HG03108 (cell line): ENCODE results near the gene VPS41.

Experiments
- ATAC-seq: cut with Tn5 transposase; IDR thresholded peaks from one replicate; pipeline ENCODE4 v1.9.1; 2021; ENCODE audit warnings: moderate library complexity; ENCODE audit not compliant: unreplicated experiment

VPS41 gene

DNA sequence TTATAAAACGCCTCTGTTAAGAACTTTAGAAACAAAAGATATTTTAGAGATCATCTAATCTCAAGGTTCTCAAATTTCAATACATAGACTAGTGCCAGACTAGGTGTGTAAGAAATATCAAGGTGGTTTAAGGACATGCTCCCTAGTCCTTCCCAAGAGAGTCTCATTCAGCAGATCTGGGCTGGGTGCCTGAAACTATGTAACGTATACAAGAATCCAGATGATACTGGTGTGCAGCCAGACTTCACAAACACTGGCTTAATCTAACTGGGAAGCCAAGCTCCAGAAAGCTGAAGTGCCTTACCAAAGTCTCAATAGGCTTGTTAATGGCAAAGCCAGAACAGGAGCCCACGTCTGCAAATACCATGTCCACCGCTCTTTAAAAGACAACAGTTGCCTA is 172.9 kb downstream of the VPS41 start:
- ATAC-seq: no peak

DNA sequence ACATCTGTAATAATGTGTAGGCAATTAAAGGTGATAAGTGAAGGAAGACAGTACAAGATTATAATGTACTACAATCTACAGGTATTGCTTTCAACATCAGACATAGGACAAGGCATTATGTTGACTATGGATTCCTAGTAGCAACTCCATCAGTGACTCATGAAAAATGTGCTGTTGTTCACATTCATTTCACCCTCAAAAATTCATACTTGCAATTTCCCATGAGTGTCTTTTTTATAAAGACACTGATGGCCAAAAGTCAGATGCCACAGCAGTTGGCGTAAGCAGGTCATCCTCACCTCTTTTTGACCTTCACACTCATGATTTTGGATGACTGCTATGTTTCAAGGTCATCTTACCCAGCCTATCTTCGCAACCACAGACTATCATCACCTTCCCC is 177.8 kb downstream of the VPS41 start:
- no peak for ATAC-seq

DNA sequence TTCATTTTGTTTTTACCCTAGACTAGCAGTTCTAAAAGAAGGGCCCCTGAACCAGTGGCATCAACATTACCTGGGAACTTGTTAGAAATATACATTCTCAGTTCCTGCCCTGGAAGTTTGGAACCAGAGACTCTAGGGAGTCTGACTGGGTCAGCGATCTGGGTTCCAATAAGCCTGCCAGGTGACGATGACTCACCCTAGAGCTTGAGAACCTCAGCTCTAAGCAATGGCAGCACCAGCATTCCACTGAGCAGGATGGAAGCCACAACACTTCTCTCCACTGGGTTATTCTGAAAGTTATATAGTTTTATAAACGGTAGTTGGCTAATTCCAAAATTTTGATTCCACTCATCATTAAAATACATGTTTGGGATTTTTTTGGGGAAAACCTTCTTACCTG is 180.8 kb downstream of the VPS41 start:
- ATAC-seq: no peak

DNA sequence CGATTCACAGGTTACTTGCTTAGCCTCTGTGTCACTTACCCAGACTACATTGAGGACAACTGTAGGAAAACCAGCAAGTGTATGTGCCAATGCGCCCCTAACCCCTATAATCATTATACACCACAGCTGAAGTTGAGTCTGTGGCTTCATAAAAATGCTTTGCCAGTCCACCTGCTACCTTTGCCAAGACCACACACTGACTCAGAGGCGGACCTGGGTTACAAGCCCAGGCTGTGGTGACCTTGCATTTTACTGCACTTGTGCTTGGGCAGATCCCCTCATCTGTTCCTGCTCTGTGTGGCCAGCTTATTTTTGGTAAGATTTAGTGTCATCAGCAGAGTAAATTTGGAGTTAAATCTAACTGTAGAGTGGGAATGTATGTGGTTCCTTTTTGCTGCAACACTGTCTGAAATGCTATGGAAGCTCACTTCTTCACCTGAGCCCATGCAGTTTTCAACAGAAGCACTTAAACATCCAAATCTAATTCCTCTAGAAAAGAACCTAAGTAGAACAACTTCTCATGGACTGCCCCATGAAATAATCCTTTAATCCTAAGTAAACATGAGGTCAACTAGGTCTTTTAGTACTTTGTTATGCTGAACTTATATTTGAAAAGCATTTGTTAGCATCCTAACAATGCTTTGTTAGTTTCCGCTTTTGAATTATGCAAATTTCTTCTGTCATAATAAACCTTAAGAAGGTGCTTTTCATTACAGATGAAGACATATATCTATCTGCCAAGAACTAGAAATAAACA is 181.6 kb downstream of the VPS41 start:
- ATAC-seq: no peak

DNA sequence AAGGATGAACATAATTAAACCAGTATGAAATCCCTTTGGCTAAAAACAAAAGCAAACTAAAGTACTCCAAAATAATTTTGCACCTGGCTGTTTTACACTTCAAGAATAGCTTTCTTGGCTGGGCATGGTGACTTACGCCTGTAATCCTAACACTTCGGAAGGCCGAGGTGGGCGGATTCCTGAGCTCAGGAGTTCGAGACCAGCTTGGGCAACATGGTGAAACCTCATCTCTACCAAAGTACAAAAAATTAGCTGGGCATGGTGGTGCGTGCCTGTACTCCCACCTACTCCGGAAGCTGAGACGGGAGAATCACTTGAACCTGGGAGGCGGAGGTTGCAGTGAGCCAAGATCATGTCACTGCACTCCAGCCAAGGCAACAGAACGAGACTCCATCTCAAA is 185.7 kb downstream of the VPS41 start:
- no peak for ATAC-seq

DNA sequence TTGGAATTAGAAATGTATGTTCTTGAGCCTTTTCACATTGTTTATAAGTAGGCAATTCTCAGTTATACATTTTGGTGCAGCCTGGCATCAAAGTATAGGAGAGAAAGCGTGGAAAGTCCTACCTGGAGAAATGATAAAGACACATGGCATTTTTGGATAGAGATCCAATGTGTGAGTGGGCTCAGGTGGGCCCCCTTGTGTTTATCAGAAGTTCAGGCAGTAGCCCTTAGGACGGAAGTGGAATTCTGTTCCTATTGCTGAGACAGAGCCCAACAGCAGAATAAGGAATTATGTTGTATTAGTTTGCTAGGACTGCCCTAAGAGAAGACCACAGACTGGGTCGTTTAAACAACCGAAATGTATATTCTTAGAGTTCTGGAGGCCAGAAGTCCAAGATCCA is 192.6 kb downstream of the VPS41 start:
- ATAC-seq: no peak

DNA sequence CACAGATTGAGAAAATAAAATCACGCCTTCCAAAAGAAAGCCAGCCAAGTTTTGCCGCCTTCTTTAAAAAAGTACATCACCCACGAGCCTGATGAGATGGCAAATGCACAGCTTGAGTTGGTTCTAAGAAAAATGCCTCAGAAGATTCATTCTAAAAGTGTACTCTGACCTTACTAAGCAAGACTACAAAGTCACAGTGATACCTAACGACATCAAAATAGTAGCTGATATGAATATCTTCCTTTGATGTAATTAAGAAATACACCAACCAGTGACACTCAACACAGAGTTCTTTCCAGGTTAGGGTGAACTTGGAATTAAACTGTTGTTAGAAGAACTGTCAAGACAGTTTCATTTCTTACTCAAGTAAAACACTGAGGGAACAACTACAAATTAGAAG is 199.9 kb downstream of the VPS41 start:
- no peak for ATAC-seq

DNA sequence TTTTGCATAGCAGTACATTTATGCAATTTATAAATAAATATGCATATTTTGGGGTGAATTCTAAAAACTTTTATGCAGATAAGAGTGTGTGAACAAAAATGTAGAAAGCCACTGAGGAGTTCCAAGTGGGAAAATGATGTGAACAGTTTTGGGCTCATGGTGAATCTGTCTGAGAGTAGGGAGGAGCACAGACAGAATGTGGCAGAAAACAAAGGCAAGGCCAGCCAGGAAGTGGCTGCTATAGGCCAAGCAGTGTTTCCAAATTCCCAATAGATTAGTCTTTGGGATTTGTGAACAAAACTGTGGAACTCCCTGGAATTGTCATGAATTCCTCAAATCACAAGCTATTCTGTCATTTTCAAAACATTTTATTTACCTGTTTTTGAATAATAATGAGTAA is 204.2 kb downstream of the VPS41 start:
- ATAC-seq: no peak

DNA sequence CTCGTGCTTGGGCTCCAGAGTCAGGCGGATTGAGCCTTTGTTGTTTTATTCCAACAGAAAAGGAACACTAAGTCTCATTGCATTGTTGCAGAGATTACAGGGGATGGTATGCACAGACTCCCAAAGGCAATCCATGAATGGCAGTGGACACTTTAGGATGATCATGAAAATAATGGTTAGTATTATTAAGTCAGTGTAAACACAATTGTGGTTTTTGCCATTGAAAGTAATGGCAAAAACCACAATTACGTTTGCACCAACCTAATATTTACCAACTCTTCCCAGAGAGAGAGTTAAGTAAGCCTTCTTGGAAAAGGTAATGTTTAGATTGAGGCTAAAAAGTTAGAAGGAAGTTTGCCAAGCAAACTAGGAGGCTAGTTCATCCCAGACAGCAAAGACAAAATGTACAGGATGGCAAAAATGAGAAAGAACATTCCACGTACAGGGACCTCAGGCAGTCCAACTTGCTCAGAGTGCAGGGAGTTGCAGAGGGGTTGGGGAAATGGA is 204.9 kb downstream of the VPS41 start:
- ATAC-seq: no peak

DNA sequence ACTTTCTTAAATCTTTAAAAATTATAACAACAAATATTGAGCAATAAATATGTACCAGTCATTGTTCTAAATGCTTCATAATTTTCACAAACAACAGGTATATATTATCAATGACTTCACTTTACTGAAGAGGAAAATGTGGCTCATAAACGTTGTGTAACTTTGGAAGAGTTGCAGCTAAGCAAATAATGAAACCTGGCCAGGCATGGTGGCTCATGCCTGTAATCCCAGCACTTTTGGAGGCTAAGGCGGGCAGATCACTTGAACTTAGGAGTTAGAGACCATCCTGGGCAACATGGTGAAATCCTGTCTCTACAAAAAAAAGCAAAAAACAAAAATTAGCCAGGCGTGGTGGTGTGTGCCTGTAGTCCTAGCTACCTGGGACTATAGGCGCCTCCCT is 205.9 kb downstream of the VPS41 start:
- no peak for ATAC-seq

DNA sequence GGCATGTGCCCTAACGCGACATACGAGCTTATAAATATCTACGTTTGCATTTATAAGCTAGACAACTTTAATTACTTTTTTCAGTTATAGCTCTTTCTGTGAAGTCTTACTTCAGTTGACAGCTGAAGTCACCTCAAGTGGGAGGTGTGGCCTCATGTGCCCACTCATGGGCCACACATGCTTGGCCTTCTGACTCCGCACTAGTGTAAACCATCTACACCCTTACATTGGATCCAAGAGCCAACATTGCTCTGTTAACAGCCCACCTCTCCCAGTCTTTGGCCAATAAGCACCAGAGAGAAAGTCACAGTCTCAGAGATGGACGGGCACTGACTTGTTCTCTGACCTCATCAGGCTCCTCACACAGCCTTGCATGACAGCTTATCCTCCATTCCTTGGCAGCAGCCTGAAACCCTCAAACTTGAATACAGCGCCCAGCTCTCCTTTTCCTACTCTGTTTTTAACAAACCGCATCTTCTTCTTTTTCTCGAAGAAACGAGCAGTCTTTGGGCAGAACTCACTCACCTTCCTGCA is 206.9 kb downstream of the VPS41 start:
- no peak for ATAC-seq

DNA sequence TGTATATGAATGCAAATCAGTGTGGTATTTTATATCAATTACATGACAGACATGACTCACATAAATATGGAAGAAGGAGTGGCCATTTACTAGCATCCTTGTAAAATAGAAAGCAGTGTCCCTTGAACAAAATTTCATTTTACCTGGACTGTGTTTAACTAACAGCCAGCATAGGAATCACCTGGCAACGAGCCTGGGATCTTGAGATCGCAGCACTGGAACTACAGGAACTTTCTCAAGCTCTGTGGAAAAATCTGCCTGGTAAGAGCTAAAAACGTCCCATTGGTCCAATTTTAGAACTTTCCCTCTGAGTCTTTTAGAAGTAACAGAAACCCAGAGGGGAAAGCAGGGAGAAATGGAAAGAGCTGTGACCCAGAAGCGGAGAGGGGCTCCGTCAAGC is 208.9 kb downstream of the VPS41 start:
- no peak for ATAC-seq

DNA sequence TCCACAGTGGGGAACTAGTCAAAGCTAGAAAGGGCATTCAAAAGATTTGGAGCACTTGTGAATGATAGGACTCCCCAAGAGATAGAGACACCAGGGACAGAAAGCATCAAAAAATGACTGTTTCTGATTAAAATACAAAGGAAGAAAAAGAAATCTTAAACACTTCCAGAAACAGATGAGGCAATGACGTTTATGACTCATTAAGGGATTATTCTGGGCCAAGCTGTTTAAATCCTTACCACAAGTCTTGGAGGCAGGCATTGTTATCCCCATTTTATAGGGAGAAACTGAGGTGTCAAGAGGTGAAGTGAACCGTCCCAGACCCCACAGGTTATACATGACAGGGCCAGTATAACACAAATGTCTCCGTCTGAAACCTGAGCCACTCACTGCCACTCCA is 209.5 kb downstream of the VPS41 start:
- no peak for ATAC-seq

DNA sequence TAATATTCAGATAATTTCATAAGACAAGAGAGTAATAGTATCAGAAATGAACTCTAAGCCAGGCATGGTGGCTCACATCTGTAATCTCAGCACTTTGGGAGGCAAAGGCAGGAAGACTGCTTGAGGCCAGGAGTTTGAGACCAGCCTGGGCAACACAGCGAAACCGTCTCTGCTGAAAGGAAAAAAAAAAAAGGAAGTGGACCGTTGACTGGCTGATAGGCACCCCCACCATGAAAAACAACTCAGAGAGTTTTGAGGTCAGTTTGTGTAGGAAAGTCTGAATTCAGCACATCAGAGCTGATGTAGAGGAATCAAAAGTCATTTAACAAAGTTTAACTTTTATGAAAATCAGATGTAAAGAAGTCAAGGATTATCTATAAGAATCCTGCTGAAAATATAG is 214.7 kb downstream of the VPS41 start:
- ATAC-seq: no peak

DNA sequence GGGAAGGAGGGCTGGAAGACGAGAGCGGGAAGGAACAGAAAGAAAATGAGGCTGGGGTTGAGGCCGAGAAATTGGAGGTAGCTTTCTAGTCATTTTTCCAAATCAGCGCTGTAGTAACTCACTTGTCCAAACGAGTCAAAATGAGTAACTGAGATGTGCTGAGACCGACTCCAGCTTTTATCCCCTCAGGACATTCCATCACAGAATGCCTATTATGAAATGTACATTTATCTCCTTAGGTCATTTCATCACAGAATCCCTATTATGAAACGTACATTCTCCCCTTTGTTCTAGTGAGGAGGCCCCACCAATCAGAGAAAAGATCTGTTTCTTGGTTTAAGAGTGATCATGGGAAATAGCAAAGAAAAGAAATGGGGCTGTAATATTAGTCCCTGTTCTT is 222.1 kb downstream of the VPS41 start:
- ATAC-seq: no peak

DNA sequence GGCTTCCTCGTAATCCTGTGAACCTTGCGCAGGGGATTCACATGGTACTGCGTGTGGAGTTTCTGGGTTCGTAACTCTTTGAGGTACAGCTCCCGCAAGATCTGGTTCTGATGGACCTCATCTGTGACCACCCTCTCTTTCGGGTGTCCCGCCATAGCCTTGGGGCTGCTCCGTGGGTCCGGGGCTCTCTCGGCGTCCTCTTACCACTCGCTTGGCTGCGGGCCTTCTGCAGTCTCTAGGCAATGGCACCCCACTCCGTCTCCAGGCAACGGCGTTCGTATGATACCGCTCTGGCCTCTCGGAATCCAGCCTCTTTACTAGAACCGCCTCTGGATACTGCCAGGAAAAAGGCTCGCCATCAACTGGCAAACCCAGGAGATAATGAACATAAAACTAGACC is 223.1 kb downstream of the VPS41 start:
- no peak for ATAC-seq

DNA sequence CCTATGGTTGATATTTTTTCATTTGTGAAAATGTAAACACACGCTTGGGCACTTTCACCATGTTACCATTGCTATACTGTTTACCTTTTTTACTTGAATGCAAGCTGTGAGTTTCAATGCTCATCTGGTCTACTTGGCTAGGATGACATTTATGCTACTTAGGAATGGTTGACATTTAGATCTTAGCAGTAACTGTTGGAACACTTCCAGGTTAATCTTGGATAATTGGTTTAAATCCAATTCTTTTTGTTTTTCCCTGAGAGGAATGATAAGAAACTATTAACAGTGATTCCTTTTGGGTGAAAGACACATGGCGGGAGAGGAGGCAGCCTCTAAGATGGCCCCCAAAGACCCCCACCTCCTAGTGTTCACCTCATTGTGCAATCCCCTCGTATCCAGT is 226.4 kb downstream of the VPS41 start:
- no peak for ATAC-seq

DNA sequence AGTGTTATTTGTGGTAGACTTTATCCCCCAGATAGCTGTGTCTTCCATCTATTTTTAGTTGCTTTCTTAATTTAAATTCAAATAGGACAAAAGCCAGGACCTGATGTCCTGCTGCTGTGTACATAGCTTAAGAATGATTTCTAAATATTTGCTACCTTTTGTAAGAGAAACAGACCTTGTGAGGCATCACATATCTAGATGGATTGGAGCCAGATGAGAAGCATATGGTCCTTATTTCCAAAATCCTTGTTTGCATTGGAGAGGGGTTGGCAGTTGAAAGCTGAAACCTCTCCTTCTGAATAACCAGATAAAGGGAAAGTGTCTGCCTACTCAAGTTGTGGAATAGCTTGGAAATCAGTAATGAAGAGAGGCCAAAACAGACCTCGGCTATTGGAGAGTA is 227.1 kb downstream of the VPS41 start:
- ATAC-seq: no peak

DNA sequence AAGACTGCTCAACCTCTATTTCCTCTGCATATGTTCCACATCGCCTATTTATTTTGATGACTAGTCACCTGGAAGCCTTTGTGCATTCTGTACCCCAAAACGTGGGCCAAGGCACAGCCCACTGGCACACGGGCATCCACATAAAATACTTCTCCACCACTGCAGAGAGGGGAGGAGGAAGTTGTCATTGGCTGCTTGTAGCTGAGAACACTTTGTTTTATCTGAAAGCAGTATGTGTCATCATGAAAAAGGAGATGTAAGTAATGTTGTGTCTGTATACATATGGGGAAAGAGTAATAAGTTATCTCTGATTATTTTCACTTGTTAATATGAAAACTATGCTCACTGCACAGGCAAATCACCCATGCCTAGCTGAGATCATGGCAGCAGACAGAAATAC is 229.6 kb downstream of the VPS41 start:
- no peak for ATAC-seq

DNA sequence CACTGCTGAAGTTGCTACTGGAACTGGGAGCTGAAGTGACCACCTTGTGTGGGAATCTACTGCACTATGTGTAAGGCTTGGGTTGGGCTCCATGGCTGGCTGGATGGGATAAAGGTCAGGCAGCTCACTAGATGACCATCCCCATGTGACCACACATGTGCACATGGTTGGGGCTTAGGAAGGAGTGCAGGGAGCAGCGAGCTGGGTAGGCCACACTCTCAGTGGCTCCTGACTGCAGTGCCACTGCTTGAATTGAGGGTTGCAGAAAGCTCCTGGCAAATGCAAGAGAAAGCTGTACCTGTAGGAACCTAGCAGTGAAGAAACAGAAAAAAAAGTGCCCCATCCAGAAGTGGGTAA is 230.3 kb downstream of the VPS41 start:
- ATAC-seq: no peak

DNA sequence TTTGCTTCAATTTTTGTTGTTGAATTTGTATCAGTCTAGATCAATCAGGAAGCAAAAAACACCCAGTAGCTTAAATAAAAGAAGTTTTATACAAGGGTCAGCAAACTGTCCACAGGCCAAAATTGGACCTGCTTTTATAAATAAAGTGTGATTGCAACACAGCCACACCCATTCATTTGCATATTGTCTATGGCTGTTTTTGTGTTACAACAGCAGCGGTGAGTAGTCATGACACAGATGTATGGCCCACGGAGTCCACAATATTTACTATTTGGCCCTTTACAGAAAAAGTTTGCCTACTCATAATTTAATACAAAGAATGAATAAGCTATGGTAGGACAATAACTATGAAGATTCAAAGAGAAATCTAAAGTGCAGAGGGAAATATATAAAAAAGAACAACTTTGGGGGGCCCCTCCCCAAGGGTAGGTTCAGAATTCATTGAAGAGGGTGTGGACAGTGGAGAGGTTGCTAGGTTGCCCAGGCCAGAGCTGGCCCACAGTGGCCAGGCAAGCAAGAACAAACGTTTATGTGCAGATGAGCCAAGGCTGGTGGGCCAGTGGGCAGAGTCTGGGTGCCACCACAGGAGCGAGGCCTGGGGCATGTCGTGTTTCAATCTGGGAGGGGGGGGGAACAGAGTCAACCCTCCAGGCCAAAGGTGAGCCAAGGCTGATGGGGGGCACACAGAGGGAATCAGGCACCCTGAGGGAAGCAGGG is 230.9 kb downstream of the VPS41 start:
- ATAC-seq: no peak

DNA sequence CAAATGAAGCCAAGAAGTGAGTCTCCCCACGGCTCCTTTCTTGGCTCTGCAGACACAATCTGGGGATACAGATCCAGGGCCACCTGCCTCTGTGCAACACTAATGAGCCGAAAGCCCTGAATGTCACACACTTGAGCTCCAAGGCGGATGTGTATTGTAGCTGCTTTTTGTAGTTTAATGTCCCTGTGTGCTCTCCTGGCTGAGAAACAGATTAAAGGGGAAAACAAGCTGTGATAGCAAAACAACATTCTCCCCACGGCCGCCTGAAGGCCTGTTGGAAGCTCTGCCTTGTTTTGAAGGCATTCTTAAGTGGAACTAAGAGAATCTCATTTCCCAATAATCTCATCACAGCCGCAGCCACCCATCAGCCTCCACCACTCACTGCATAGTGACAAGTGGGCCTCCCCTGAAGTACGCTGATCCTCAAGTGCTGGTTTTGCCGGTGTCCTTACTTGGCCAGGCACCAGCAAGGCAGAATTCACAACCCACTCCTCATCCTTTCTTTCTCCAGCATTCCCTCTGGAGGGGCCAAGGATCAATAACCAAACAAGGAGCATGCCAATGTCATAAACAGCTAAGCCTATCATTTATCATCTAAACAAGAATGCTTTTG is 233.4 kb downstream of the VPS41 start:
- no peak for ATAC-seq
